Heart left ventricle (tissue), 13 donors: ENCODE measurements around the gene DEFB123.

ENCODE experiments used
- POLR2A ChIP-seq, 2 donors: fragments of 450-650 bp; IDR thresholded peaks; one replicate each; pipeline ENCODE4 v1.6.1; 2017; ENCODE audit warnings: antibody characterized with exemption in 2 of 2, mild to moderate bottlenecking in 2 of 2, moderate library complexity in 2 of 2
- TF ChIP-seq, protein P1 (sequence below), 12 donors: fragments of 200-600 bp; sonication (generic) in 4 of 12; IDR thresholded peaks; one replicate each; pipeline versions ENCODE4 v1.5.0 to v1.8.0; 2018 to 2022; ENCODE audit warnings: antibody characterized with exemption in 12 of 12, mild to moderate bottlenecking in 5 of 12
- donor health status: ischemic (EF 13 %, LVEDD 7.1; RV severe dilation, severe dysfunction).
- donor health status: DM: no; HTN: yes; CAD: no.
- donor health status: DM: no; HTN: no; CAD: no.
- donor health status: ischemic (EF 25% LVEDD 6.9; RV normal size, moderate dysfunction).
- donor health status: ischemic (EF 25% LVEDD 5.7; RV mildly dilated, moderate dysfunction).
- donor health status: ischemic (EF 35%, LVEDD 5.7; RV mildly dilated, moderate dysfunction).
- donor health status: nonischemic (EF 11% LVEDD 7.7; RV severe dilation, severe dysfunction).
- donor health status: DM: yes; HTN: yes; CAD: no.
- donor health status: PGD.
- donor health status: ischemic (EF 29% LVEDD 5.4; RV normal size, mild dysfunction).
- donor health status: nonischemic (EF 23%, LVEDD 6.1; RV moderate dilation, normal function).

DNA sequence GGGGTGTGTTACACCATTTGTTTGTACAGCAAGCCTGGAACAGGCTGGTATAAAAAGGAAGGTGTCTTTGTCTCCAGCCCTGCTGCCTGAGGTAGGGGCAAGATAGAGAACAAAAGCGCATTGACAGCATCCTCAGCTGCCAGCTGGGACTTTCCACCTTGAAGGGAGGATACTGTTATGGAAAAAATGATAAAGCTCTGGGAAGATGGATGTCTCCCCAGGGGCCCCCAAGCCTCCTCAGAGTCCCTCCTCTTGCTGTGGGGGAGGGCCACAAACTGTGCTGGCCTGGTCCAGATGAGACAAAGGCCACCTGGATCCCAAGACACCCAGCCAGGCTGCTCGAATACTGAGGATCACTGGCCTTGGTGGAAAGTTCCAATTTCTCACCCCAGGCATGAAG is 47.7 kb downstream of the DEFB123 start:
- TF ChIP-seq, protein P1, sequence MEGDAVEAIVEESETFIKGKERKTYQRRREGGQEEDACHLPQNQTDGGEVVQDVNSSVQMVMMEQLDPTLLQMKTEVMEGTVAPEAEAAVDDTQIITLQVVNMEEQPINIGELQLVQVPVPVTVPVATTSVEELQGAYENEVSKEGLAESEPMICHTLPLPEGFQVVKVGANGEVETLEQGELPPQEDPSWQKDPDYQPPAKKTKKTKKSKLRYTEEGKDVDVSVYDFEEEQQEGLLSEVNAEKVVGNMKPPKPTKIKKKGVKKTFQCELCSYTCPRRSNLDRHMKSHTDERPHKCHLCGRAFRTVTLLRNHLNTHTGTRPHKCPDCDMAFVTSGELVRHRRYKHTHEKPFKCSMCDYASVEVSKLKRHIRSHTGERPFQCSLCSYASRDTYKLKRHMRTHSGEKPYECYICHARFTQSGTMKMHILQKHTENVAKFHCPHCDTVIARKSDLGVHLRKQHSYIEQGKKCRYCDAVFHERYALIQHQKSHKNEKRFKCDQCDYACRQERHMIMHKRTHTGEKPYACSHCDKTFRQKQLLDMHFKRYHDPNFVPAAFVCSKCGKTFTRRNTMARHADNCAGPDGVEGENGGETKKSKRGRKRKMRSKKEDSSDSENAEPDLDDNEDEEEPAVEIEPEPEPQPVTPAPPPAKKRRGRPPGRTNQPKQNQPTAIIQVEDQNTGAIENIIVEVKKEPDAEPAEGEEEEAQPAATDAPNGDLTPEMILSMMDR (IDR thresholded peaks at IDR 0.05) = no peak
- TF ChIP-seq POLR2A (IDR thresholded peaks at IDR 0.05) = no peak
